Sciatic nerve (tissue), 2 donors: ENCODE results near the gene C11orf71. TPM values are rescaled to one million over a fixed set of nuclear protein-coding genes. Genes with fewer than 3 reads are reported as not detected.

Experiments used
- ATAC-seq: fragments of 200-7000 bp; cut with Tn5 transposase; one replicate; pipeline ENCODE4 v1.9.1; 2020; ENCODE audit warnings: mild to moderate bottlenecking, moderate library complexity
- DNase-seq: peaks from one replicate; pipeline ENCODE4 v3.0.0-alpha.2; 2020; ENCODE audit warnings: low spot score
- intact Hi-C: fragments of 100-400 bp; cut with DNase I; formaldehyde crosslinking; loops from one replicate; pipeline ENCODE4 v1.14.2; 2022
- total RNA-seq: library from RNA; stranded (reverse); fragmentation: NEBNext Ultra II Directional; extraction: Animal tissue kit (Norgen Biotek cat#: 25700); gene quantifications from one replicate; pipeline ENCODE4 v1.2.1, GENCODE V29; 2021
- donor health status: DM: no; HTN: no; CAD: no.
- donor health status: DM: no; HTN: no; CAD: no.

The C11orf71 gene
- total RNA-seq, 1 donor from 2014 or later: 8.5 TPM

DNA sequence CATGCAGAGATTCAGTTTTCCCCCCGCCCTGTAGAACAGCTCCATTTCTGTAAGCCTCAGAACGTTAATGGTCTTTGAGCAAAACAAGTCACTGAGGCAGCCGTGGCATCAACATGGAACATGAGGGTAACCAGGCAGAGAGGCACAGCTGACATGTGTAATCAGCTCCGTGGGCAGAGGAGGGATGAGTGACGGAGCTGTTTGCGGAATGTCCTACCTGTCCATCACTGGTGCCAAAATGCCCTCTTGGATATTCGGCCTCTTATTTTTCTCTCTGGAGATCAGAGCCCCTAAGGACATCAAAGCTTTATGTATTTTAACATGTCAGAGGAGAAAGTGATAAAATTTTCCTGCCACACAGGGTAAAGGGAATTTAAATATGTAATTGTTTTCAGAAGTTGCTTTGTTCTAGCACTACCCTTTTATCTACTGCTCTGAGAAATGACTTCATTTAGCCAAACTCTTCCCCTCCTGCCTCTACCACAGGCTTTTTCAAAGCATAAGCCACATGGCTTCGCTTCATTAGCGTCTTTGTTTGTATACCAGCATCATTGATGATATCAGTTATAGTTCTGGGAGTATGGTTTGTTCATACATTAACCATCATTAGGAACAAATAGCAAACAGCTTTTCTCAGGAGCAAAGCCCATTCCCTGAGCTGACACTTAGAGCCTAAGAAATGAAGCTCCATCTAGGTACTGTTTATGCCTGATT is 32.9 kb downstream of the C11orf71 start:
- intact Hi-C loops: no loop called here
- ATAC-seq (no peak), DNase-seq (no peak)

DNA sequence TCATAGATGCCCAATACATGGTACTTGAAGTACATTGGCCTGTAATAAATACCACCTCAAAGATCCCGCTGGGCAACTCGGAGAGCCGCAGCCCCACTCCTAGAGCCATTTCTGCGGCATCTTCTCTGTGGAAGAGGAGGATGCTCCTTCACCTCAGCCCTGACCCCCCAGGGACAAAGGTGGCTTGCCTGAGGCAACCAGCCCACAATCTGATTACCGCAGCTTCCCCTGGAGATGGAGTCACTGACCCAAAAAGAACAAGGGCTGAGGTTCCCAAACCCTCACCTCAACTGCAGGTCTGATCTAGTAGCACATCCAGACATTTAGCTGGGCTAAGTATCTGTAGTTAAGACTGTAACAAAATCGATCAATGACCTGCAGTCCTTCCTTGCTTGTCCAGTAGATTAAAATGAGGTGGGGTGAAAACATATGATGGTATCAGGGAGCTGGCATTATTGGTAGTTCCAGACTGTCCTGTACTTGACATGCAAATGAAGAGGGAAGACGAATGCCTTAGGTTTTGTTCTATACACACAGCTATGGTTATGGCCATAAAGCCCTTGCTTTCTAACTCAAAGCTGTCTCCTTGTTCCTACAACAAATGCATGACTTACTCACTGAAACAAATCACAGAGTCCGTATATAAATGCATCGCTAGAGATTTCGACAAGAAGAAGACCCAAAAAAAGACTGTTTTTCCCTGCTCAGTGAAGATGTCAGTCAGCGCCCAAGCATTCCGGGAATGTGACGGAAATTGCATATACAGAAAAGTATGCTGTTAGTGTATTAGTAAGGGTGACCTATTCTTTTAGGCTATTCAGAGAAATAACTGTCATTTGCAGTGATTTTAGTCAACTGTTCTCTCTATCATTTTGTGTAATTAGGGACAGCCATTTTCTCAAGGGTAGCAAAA is 33.7 kb downstream of the C11orf71 start:
- no peak for ATAC-seq

DNA sequence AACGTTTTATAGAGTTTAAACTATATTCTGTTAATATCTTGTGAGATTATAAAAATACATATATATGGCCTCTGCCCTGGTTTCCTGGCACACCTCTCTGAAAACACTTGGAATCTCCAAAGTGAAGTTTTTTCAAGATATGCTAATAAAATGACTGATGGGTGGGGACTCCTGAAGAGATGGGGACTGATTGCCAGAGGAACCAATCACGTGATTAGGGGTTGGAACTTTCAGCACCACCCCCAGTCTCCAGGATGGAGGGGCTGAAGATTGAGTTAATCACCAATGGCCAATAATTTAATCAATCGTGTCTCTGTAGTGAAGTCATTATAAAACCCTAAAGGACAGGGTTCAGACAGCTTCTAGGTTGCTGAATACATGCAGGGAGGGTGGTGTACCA is 37.4 kb downstream of the C11orf71 start:
- no peak for ATAC-seq
- intact Hi-C loops: no loop called here
- no peak for DNase-seq

More for the DNA sequence above, 33.7 kb downstream of the C11orf71 start:
- no peak for DNase-seq
- intact Hi-C loops: no loop called here

DNA sequence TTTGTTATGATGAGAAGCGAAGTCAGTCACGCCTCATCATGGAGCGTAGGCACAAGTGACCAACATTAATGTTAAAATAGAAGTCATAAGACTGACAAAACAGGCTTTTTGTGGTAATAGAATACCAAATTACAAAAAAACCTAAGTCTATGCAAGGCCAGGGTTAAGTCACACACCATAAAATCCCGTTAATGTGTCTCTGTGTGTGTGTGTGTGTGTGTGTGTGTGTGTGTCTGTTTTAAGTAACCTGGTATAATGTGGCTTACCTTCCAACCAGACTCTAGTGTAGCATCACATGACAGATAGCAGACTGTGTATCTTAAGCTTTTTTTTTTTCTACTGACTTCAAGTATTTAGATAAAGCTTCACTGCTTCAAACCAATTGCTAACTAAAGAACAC is 38.0 kb downstream of the C11orf71 start:
- DNase-seq: no peak
- intact Hi-C loops: no loop called here
- ATAC-seq: no peak

DNA sequence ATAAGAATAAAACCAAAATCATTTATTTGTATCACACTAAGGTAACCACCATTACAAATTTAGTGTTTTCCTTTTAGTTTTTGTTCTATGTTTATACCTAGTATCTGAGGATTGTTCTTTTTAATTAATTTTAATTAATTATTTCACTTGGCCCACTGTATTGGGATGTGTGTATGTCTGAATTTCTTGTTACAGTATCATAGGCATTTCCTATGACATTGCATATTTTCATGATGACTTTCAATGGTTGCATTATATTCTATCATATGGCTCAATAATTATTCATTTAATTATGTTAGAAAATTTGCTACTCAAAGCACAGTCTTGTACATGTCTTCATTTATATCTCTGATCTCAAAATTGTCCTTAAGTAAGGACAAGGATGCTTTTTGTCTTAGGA is 41.0 kb downstream of the C11orf71 start:
- ATAC-seq (no peak), DNase-seq (no peak)
- intact Hi-C loops: no loop called here

DNA sequence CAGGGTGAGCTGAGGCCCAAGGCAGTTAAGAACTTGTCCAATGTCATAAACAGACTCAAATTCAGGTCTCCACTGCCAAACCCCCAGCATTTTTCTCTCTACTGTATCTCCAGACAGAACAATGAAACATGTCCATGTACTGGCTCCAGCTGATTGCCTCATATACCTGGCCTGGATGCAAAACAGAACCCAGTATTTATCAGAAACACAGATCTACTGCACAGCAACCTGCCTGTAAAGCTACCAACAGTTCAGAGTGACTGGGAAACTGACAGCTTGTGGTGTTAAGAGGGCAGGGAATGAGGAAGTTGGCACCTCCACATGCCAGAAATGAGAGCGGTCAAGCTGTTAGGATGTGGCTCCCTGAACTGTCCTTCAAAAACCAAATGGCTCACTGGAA is 41.6 kb downstream of the C11orf71 start:
- no peak for ATAC-seq
- intact Hi-C loops: no loop called here
- no peak for DNase-seq

DNA sequence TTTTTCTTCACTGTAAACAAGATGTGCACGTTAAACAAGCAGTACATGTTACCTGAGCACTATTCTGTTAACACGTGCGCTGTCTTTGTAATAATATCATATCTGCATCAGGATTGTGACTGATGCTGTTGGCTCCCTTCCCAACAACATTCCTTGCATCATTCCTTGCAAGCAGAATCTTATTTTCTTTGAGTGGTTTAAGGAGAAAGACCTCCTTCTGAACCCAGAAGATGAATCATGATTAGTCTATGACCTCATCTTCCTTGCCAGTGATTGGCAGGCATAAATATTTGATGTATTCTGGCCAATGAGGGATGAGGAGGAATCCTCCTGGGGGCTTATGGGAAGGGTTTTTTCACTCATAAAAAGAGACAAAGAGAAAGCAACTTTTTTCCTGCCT is 46.2 kb downstream of the C11orf71 start:
- intact Hi-C loops: no loop called here
- DNase-seq (no peak), ATAC-seq (no peak)

DNA sequence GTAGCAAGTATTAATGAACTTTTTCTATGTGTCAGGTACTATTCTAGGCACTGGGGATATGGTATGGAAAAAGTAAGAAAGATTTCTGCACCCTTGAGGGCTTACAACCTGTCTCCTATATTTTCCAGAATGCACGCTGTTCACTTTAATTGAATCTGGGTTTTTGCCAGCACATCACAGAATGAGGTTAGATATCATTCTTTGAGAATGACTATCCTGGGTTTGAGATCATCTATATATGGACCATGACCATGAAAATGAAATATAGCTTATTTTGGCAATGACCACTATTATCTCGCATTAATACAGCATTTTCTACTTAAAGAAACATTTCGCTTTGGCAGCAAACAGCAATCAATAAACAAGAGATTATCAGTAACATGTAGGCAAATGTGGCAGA is 46.9 kb downstream of the C11orf71 start:
- DNase-seq (no peak), ATAC-seq (no peak)
- intact Hi-C loops: no loop called here

DNA sequence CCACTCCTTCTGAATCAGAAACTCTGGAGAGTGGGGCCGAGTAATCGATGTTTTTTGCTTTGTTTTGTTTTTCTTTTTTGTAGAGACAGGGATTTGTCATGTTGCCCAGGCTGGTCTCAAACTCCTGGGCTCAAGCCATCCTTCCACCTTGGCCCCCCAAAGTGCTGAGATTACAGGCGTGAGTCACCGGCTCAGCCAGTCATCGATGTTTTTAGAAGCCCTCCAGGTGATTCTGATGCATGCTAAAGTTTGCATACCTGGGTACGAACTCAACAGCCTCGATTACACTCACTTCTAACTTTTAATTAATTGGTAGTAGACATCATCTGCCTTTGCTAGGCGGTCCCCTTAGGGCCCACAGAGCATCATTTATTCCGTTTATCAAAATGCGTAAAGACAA is 50.3 kb downstream of the C11orf71 start:
- no peak for ATAC-seq
- intact Hi-C loops: no loop called here

More for the DNA sequence above, 50.3 kb downstream of the C11orf71 start:
- DNase-seq: no peak

Other genes with a start within 250 kb of the C11orf71 start
- gene NNMT, start 104.1 kb downstream of the C11orf71 start, total RNA-seq: 322 TPM
- gene RBM7, start 155 bp upstream of the C11orf71 start, total RNA-seq: 30.9 TPM
- 80.4 TPM for gene REXO2, start 39.0 kb upstream of the C11orf71 start, total RNA-seq
- gene NXPE1, start 159.4 kb upstream of the C11orf71 start, total RNA-seq: not detected
- gene NXPE4, start 195.3 kb upstream of the C11orf71 start, total RNA-seq: not detected